Colonic mucosa (tissue), 4 donors: ENCODE measurements around the gene C3orf80. TPM values are rescaled to one million over a fixed set of nuclear protein-coding genes. Genes with fewer than 3 reads are reported as not detected.

Experiments used
- DNase-seq: peaks from one replicate; pipeline ENCODE4 v3.0.0-alpha.2; 2020
- H3K27ac ChIP-seq: fragments of 200-600 bp; one replicate; pipeline ENCODE4 v1.8.0; 2021
- H3K27me3 ChIP-seq: fragments of 200-600 bp; one replicate; pipeline ENCODE4 v1.8.0; 2021
- H3K36me3 ChIP-seq: fragments of 200-600 bp; one replicate; pipeline ENCODE4 v1.8.0; 2021
- H3K4me1 ChIP-seq: fragments of 200-600 bp; one replicate; pipeline ENCODE4 v1.8.0; 2021; ENCODE audit warnings: mild to moderate bottlenecking
- H3K4me3 ChIP-seq: fragments of 200-600 bp; one replicate; pipeline ENCODE4 v1.8.0; 2021
- H3K9ac ChIP-seq, 2 donors: one replicate each; pipeline ENCODE4 v1.7.0; 2013; ENCODE audit warnings: control low read depth in 2 of 2, low read depth in 2 of 2, low read length in 2 of 2
- H3K9me3 ChIP-seq: fragments of 200-600 bp; one replicate; pipeline ENCODE4 v1.8.0; 2021
- CTCF ChIP-seq: fragments of 200-600 bp; IDR thresholded peaks from one replicate; pipeline ENCODE4 v1.8.0; 2022; ENCODE audit warnings: antibody characterized with exemption, mild to moderate bottlenecking
- intact Hi-C: fragments of 100-400 bp; cut with DNase I; formaldehyde crosslinking; loops from one replicate; pipeline ENCODE4 v1.14.1; 2022
- total RNA-seq, 2 donors: library from RNA; stranded (reverse); fragmentation: NEBNext Ultra II Directional in 1 of 2; extraction: Animal tissue kit (Norgen Biotek cat#: 25700) in 1 of 2; gene quantifications; one replicate each; pipeline ENCODE4 v1.2.1, GENCODE V29; 2021
- donor health status: healthy.
- donor health status: DM: no; HTN: no; CAD: no.
- donor health status: DM: no; HTN: no; CAD: no.

The C3orf80 gene
- total RNA-seq, 2 donors from 2014 or later, result 0.72 to 1.9 TPM

- Histone ChIP-seq H3K27me3 (no peaks in the 10 kb centered on the region), H3K27ac (no peak overlapping the region), H3K9me3 (no peaks in the 10 kb centered on the region), H3K4me1 (no peaks in the 10 kb centered on the region), H3K4me3 (no peak overlapping the region), H3K36me3 (no peaks in the 10 kb centered on the region), H3K9ac (no peak overlapping the region)
- intact Hi-C loops, result no loop called here
- no peak for TF ChIP-seq CTCF
- DNase-seq, result no peak
These were observed 41.7 kb upstream of the C3orf80 start for GRCh38 chr3:160183345-160184076.

GRCh38 chr3:160184655-160185054 lies 40.6 kb upstream of the C3orf80 start:
- DNase-seq, result no peak
- H3K36me3 ChIP-seq, result no peaks in the 10 kb centered on the region
- H3K27ac ChIP-seq, result no peak overlapping the region
- no peaks in the 10 kb centered on the region for H3K9me3 ChIP-seq
- H3K4me1 ChIP-seq, result no peaks in the 10 kb centered on the region
- no peaks in the 10 kb centered on the region for H3K27me3 ChIP-seq
- intact Hi-C loops, result no loop called here
- H3K9ac ChIP-seq, result no peak overlapping the region
- TF ChIP-seq CTCF, result no peak
- H3K4me3 ChIP-seq, result no peak overlapping the region

GRCh38 chr3:160185751-160186150 lies 39.5 kb upstream of the C3orf80 start:
- Histone ChIP-seq H3K4me3 (no peak overlapping the region), H3K9me3 (no peaks in the 10 kb centered on the region), H3K4me1 (no peaks in the 10 kb centered on the region), H3K27me3 (no peaks in the 10 kb centered on the region), H3K9ac (no peak overlapping the region), H3K36me3 (no peaks in the 10 kb centered on the region), H3K27ac (no peak overlapping the region)
- TF ChIP-seq CTCF, result no peak
- DNase-seq, result no peak
- intact Hi-C loops, result no loop called here

- no peak for TF ChIP-seq CTCF
- no peaks in the 10 kb centered on the region for H3K9me3 ChIP-seq
- no peaks in the 10 kb centered on the region for H3K36me3 ChIP-seq
- H3K4me3 ChIP-seq, result no peak overlapping the region
- H3K4me1 ChIP-seq, result no peaks in the 10 kb centered on the region
- no peak overlapping the region for H3K9ac ChIP-seq
- intact Hi-C loops, result no loop called here
- DNase-seq, result no peak
- H3K27me3 ChIP-seq, result no peaks in the 10 kb centered on the region
- no peak overlapping the region for H3K27ac ChIP-seq
These were observed 37.9 kb upstream of the C3orf80 start for GRCh38 chr3:160187288-160187687.

GRCh38 chr3:160192310-160193029 lies 32.8 kb upstream of the C3orf80 start:
- no peaks in the 10 kb centered on the region for H3K9me3 ChIP-seq
- H3K9ac ChIP-seq, result no peak overlapping the region
- intact Hi-C loops, result no loop called here
- no peaks in the 10 kb centered on the region for H3K27me3 ChIP-seq
- H3K4me1 ChIP-seq, result no peaks in the 10 kb centered on the region
- no peak overlapping the region for H3K4me3 ChIP-seq
- no peak for TF ChIP-seq CTCF
- no peak overlapping the region for H3K27ac ChIP-seq
- no peaks in the 10 kb centered on the region for H3K36me3 ChIP-seq
- DNase-seq, result no peak
